Left ventricle myocardium superior (tissue), 1 donor: ENCODE measurements around the gene UTP20. TPM values are rescaled to one million over a fixed set of nuclear protein-coding genes. Genes with fewer than 3 reads are reported as not detected.
"Not testable (repeated sequence)": the region's sequence is repeated elsewhere in the genome, so short reads cannot be mapped to it uniquely, and the experiment has no call there.

Experiments
- ATAC-seq: fragments of 200-7000 bp; cut with Tn5 transposase; one replicate; pipeline ENCODE4 v1.9.1; 2020; ENCODE audit warnings: mild to moderate bottlenecking, moderate library complexity
- DNase-seq: peaks from one replicate; pipeline ENCODE4 v3.0.0-alpha.2; 2020
- intact Hi-C: fragments of 100-400 bp; cut with micrococcal nuclease; formaldehyde crosslinking; loops from one replicate; pipeline ENCODE4 v1.11.0; 2022
- total RNA-seq: library from RNA; stranded (reverse); fragmentation: NEBNext Ultra II Directional; extraction: Animal tissue kit (Norgen Biotek cat#: 25700); gene quantifications from one replicate; pipeline ENCODE4 v1.2.1, GENCODE V29; 2021
- donor health status: DM: no; HTN: yes; CAD: no; lungs with severe emphysema.

Gene UTP20
- total RNA-seq, 1 donor from 2014 or later: 6.2 TPM

- intact Hi-C loops: no loop called here
- ATAC-seq (no peak), DNase-seq (no peak)
Measured at GRCh38 chr12:101415228-101415627, 135.3 kb downstream of the UTP20 start.

- ATAC-seq, intact Hi-C loops, DNase-seq: not testable (repeated sequence)
Measured at GRCh38 chr12:101422066-101422465, 142.2 kb downstream of the UTP20 start.

- intact Hi-C loops: no loop called here
Measured at GRCh38 chr12:101424620-101425019, 144.7 kb downstream of the UTP20 start.

GRCh38 chr12:101430456-101430855, 150.6 kb downstream of the UTP20 start:
- ATAC-seq (no peak), DNase-seq (no peak)
- intact Hi-C loops: no loop called here

More at GRCh38 chr12:101424620-101425019, 144.7 kb downstream of the UTP20 start:
- DNase-seq (no peak), ATAC-seq (no peak)

DNA sequence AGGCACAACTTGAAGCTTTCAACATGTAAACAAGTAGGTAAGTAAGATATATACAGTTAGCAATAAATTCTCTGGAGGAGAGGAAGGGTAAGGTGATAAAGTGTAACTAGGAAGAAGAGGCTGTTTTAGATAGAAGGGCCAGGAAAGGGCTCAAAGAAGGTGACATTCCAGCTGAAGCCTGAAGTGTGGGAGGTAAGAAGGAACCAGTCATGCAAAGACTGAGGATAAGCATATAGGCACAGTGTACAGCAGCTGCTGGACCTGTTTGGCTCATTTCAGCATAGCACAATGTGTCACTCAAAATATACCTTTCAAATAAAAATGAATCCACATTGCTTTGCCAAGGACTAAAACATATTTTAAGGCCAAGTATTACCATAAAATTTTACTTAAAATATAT, 156.2 kb downstream of the UTP20 start:
- ATAC-seq: no peak
- no peak for DNase-seq
- intact Hi-C loops: no loop called here

Other genes starting within 250 kb of the UTP20 start
- not detected for gene SLC5A8, start 69.9 kb upstream of the UTP20 start, total RNA-seq
- gene ARL1, start 127.7 kb downstream of the UTP20 start, total RNA-seq: 104 TPM
- not detected for gene SPIC, start 195.2 kb downstream of the UTP20 start, total RNA-seq